Activated CD4-positive, alpha-beta T cell treated with anti-CD3 and anti-CD28 coated beads, Interleukin-2, Interleukin-6, amounts not matched to agents 100 ng/mL and 50 ng/mL, durations not matched to agents 16 hours and 8 hours (primary cell): Measurements from ENCODE around the gene OTUB1.
"Not testable (repeated sequence)": the region's sequence is repeated elsewhere in the genome, so short reads cannot be mapped to it uniquely, and the experiment has no call there.

Source experiments
- DNase-seq: peaks from one replicate; pipeline ENCODE4 v3.0.0-alpha.2; 2020

OTUB1 gene

GRCh38 chr11:63986156-63986931 lies at the start of gene OTUB1:
Gene OTUB1 (plus strand): TSS chr11:63986438. CDS start chr11:63986457, 19 bp downstream.
- DNase-seq: peak; percentile 93

DNA sequence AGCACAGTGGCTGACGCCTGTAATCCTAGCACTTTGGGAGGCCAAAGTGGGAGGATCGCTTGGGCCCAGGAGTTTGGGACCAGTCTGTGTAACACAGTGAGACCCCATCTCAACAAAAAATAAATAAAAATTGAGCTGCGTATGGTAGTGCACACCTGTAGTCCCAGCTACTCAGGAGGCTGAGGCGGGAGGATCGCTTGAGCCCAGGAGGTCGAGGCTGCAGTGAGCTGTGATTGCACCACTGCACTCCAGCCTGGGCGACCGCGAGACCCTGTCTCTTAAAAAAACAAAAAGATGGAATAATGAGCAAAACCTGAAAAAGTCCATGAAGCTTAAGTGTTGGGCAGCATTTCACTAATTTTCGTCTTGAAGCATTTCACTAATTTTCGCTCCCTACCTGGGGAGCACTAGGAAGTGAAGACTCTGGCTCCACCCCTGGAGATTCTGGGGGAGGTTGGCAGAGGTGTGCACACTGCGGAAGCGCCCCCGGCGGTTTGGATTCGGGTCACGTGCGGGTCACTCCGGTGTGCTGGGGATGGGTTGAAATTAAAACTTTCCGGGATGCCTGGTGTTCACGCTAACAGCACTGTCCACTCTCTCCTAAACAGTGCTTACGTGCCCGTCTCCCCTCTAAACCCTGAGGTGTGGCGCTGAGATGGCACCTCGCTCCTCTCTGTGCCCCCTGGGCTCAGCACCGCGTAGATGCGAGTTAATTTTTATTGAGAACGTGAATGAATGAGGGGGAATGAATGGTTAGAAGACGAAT lies 48.3 kb upstream of the OTUB1 start:
- peak; percentile 24 for DNase-seq

DNA sequence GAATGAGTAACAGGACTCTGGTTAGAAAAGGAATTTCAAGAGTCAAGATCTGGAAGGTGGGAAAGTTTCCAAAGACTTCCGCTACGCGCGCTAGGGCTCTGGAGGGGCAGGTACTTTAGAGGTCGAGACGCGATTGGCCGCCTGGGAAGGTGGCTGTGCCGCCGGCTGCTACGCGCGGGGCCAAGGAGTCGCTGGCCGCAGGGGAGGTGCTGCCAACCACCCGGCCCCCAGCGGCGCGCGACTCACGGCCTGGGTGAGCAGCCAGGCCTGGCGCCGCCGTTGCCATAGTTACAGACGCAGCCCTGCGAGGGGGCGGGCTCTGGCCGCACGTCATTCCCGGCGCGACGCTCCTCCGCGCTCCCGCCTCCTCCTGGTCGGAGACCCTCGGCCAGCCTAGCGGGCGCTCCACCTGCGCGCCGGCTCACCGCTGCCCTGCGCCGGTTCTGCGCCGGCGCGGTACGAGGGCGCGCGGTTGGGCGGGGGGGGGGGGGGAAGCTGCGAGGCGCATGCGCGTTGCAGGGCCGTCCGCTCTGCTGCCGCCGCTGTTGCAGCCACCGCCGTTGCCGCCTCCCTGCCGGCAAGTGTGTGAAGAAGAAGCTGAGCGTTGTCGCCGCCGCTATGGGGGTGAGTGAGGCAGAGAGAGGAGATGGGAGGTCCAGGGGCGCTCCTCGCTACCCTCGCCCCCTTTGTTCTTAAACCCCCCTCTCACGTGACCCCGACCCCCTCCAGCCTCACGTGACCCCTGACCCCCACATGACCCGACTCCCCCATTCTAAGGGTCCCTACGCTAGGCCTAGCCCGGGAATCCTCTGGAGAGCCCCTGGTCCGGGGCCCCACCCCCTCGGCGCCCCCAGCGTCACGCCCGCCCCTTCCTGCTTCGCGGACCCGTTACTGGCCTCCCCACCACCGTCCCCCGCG lies 47.5 kb upstream of the OTUB1 start, which contains the start of gene NAA40:
TSS of gene NAA40 (plus strand) at position 524 of the 918 bp plus-strand sequence. CDS start at position 619, 95 bp downstream.
- peak; percentile 98 for DNase-seq

GRCh38 chr11:63939397-63939891 lies 46.8 kb upstream of the OTUB1 start:
- DNase-seq: no peak

DNA sequence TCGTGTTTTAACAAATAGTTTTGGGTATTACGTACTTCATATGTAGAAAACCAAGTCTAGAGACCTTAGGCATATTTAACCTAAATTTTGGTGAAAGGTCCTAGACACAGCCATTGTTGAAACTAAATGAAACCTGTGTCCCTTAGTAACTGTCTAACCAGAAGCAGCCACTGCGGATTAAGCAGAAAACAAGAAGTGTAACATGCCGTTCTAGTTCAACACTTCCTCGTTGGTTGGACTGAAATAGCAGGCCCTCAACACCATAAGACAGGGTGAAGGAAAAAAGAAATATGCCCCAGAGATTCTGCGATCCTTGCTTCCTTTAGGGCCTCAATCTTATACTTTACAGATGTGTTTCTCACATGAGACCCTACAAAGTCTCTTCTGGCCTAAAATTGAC lies 45.5 kb upstream of the OTUB1 start:
- no peak for DNase-seq

DNA sequence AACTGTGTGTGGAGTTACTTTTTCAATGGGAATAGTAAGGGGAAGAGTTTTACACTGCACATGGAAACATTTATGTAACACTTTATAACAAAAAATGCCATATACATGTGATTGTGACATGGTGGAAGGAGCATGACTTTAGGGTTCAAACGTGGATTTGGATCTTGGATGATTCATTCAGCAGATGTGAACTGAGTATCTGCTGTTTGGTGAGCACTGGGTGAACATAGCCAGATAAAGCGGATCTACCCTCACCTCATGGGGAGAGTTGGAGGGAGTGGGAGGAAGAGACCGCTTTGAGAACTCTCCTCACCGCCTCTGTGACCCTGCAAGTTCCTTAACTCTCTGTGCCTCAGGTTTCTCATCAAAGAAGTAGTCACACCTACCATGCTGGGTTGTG lies 44.3 kb upstream of the OTUB1 start:
- DNase-seq: no peak

- no peak for DNase-seq
Measured at GRCh38 chr11:63942803-63943202, 43.4 kb upstream of the OTUB1 start.

DNA sequence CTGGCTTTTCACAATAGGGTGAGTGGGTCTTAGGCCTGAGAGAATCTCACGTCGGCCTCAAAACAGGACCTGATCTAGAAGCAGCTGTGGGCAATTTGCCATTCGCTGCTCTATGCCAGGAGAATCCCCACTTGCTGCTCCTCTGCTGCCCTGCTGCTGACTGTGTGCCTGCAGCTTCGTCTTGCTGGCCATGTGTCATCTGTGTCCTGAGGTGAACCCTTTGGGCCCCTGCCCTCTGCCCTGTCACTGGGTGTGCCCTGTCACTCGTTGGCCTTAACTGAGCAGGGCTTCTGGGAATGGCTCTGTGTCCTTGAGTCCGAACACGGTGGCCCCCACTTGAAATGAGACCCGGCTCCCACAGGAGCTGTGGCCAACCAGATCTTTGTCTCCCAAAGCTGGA lies 41.3 kb upstream of the OTUB1 start:
- DNase-seq: no peak

GRCh38 chr11:63945477-63946163 lies 40.6 kb upstream of the OTUB1 start:
- peak; percentile 54 for DNase-seq

- peak; percentile 55 for DNase-seq
Measured at GRCh38 chr11:63951779-63952536, 34.3 kb upstream of the OTUB1 start.

GRCh38 chr11:63952570-63952969 lies 33.7 kb upstream of the OTUB1 start:
- no peak for DNase-seq

DNA sequence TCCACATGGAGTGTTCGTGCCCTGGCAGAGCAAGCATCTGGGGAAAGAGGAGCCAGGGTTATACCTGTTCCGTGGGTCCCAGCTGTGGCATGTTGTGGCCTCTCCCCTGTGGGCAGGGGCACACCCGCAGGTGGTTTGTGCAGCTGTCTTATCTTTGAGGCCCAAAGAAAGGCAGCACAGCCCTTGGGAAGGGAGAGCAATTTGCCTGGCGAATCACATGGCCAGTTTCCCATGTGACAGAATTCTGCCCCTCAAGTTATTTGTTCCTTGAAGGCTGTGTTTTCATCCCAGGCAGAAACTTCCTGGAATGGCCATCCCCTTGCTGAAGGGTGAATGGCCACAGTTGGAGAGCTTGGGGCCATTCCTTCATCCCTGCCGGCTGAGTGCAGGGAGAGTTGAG lies 28.2 kb upstream of the OTUB1 start:
- DNase-seq: no peak

DNA sequence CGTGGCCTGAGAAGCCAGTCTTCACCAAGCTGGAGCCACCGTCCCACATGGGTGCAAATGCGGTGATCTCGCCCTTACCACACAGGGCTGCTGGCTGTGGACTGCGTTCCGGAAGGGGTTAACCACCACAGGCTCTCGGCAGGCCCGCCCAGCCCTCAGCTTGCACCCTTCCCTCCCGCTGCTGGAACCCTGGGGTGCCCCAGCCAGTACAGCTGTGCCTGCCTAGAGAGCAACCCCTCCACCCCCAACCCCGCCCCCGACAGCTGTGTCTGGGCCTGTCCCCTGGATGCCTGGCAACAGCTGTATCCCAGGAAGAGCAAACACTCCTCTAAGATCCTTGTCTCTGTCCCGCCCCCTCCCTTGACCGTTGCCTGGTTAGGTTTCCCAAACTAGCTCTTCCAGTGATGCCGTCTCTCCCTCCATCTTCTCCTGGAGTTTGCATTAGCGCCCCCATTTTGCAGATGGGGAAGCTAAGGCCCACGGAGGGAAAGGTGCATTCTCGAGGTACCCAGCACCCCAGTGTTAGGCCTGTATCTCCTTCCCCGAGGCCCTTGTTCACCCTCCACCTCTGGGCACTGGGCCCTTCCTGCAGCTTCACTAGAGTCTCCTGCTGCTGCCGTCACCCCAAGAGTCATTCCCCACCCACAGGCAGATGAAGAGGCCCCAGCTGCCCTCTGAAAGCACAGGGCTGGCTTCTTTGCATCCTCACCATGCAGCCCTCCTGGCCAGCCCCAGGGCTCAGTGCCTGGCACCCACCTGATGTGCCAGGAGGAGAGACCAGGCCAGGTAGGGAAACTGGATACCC lies 24.4 kb upstream of the OTUB1 start:
- peak; percentile 60 for DNase-seq

DNA sequence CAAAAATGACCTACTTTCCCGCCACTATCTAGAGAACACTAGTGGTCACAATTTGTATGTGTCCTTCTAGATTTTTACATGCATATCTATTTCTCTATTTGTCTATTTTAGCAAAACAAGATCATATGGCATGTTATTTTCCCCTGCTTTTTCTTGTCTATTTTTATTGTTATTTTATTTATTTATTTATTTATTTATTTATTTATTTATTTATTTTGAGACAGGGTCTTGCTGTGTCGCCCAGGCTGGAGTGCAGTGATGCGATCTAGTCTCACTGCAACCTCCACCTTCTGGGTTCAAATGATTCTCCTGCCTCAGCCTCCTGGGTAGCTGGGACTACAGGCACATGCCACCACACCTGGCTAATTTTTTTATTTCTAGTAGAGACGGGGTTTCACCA lies 22.3 kb upstream of the OTUB1 start:
- DNase-seq: not testable (repeated sequence)

GRCh38 chr11:63966444-63966843 lies 19.8 kb upstream of the OTUB1 start:
- no peak for DNase-seq

GRCh38 chr11:63969461-63969860 lies 16.8 kb upstream of the OTUB1 start:
- no peak for DNase-seq

GRCh38 chr11:63970902-63971301 lies 15.3 kb upstream of the OTUB1 start:
- no peak for DNase-seq

DNA sequence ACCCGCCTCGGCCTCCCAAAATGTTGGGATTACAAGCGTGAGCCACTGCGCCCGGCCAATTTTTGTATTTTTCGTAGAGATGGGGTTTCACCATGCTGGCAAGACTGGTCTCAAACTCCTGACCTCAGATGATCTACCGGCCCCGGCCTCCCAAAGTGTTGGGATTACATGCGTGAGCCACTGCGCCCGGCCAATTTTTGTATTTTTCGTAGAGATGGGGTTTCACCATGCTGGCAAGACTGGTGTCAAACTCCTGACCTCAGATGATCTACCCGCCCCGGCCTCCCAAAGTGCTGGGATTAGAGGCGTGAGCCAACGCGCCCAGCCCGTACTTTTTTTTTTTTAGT lies 12.4 kb upstream of the OTUB1 start:
- DNase-seq: not testable (repeated sequence)

GRCh38 chr11:63974259-63975143 lies 11.7 kb upstream of the OTUB1 start, which contains the start of gene COX8A:
Gene COX8A (plus strand): TSS chr11:63974620. CDS start chr11:63974681, 61 bp downstream.
- DNase-seq: peak; percentile 99
